HG02870 (cell line): Measurements from ENCODE around the gene NPEPL1.

ENCODE experiments used
- ATAC-seq: cut with Tn5 transposase; IDR thresholded peaks from one replicate; pipeline ENCODE4 v1.9.1; 2021; ENCODE audit warnings: mild to moderate bottlenecking, moderate library complexity; ENCODE audit not compliant: unreplicated experiment

Gene NPEPL1

DNA sequence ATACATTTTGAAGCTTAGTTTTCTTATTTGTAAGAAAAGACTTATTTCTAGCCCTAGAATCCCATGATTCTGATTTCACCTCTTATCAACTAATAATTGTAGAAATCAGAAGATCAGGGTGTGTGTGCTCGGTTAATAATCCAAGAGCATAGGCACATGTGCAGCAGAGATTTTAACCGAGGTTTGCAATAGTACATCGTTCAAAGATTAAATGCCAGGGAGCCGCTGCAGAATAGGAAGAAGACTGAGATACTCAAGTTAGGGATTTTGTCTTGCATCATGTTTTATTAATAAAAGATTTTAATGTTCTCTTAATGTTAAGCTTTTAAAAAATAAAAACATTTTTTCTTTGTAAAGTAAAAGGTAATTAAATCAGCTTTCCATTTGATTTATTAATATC is 34.6 kb upstream of the NPEPL1 start:
- ATAC-seq, result no peak

GRCh38 chr20:58658760-58659159 is 33.8 kb upstream of the NPEPL1 start:
- no peak for ATAC-seq

DNA sequence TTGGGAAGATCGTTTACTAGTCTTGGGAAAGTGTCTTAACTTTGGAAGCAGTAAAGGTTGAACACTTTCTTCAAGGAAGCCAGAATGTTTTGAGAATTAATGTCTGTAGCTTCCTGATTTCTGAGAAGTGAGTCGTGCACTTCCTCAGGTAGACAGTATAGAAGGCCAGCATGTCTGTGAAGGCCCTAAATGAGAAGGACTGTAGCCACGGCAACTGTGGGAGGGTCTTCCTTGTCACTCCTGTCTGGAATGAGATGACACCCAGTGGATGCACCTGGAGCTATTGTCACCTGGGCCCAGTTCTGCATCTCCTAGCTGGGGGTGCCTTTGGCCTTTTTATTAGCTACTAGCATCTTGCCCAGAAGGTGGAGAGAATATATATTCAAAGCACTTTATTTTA is 32.8 kb upstream of the NPEPL1 start:
- no peak for ATAC-seq

- no peak for ATAC-seq
Measured at GRCh38 chr20:58660855-58661597, 31.6 kb upstream of the NPEPL1 start.

DNA sequence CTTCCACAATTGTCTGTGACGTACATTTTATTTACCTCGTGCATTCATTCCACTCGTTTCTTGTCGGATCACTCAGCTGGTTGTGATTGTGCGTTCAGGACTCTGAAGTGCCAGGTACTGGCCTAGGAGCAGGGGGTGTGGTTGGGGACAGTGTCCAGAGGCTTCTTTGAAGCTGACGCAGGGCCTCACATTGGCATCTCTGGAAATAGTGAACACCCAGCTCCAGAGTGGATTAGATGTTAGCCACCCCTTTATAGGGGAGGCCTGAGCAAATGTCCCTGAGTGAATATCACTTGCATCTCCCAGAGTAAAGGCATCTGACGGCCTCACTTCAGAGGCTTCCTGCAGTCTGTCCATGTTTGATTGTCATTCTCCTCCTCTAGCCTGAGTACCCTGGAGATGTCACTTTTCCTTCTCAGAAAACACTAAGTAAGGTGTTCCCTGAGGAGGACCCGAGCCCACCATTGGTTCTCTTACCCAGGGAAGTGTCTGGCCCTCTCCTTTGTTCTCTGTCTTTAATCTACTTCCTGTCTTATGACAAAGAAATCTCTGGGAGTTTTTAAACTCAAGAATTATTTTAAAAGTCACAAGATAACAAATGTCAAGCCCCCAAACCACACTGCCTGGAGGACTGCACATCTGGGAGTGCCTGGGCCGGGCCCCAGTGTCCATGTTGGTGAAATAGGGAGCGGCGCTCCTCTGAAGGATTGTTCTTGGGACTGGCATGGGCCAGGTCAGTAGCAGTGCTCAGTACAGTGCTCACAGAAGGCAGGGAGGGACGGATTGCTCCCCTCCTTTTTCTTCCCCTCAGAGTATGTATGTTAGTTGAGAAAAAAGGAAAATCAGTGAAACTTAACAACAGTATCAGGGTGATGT is 30.8 kb upstream of the NPEPL1 start:
- no peak for ATAC-seq

GRCh38 chr20:58664331-58664730 is 28.3 kb upstream of the NPEPL1 start:
- no peak for ATAC-seq

GRCh38 chr20:58664883-58665282 is 27.7 kb upstream of the NPEPL1 start:
- ATAC-seq, result no peak

GRCh38 chr20:58665606-58666005 is 27.0 kb upstream of the NPEPL1 start:
- ATAC-seq, result no peak

- no peak for ATAC-seq
Measured at GRCh38 chr20:58666702-58667101, 25.9 kb upstream of the NPEPL1 start.

DNA sequence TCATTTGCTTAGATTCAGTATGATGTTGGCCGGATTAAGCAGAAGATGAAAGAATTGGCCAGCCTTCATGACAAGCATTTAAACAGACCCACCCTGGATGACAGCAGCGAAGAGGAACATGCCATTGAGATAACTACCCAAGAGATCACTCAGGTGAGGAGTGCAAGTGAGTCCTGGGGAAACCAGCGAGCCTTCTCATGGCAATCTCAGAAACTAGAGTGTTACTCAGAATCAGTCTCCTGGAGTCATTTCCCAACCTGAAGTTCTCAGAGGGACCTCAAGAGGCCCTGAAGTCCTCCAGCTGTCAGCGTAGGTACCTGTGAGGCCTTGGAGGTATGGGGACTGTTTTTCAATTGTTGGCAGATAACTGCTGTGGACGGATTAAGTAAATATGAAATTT is 24.6 kb upstream of the NPEPL1 start:
- no peak for ATAC-seq

DNA sequence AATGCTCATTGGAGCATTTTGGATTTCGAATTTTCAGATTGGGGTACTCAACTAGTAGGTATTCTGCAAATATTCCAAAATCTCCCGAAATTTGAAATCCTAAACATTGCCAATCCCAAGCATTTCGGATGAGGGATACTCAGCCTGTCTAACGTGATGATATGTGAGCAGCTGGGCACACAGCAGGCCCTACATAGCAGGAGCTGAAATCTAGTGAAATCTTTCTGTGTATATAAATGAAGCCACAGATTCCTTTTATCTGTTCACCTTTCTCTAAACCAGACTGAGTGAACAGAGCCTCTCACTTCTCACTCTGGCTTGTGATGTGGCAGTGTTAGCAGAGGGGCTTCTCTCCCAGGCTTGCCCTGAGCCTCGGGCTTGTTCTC is 23.7 kb upstream of the NPEPL1 start:
- ATAC-seq, result no peak

DNA sequence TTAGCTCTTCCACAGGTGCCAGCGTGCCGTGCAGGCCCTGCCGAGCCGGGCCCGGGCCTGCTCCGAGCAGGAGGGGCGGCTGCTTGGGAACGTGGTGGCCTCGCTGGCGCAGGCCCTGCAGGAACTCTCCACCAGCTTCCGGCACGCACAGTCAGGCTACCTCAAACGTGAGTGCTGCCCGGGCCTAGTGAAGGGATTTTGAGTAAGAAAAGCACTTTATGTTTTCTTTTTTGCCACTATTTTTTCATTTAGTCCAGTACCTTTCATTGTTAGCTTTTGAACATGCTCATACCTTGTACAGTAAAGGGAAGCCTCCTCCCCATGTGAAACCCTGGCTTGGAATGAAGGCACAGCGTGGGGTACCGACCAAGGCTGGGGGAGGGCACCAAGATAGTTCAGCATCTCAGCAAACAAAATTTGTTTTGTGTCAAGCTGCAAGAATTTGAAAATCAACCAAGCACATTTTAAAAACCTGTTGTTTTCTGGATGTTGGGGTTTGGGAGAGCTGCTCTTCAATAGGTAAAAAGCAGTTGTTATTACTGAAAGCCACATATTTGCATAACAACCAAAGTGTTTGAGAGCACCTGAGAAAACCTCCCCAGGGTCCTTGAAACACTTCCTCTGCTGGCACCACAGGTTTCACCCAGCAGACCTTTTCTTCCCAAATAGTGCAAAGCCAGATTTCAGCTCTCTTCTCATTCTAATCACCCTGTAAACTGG is 23.2 kb upstream of the NPEPL1 start:
- peak; percentile 62 for ATAC-seq

DNA sequence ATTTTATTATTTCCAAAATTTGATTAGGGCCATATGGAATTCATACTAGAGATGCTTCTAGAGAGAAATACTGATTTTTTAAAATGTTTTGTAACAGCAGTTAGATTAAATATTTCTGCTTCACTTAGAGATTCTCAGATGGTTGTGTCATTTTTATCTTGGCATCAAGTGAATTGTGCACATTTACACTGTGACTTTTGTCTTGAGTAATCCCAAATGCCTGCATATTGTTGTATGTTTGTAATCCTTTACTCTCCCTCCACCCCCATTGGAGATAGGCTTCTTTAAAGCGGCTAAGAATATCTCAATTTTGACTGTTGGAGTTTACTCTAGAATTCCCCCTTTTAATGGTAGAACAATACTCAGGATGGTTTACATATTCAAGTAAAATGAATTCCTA is 22.5 kb upstream of the NPEPL1 start:
- no peak for ATAC-seq

DNA sequence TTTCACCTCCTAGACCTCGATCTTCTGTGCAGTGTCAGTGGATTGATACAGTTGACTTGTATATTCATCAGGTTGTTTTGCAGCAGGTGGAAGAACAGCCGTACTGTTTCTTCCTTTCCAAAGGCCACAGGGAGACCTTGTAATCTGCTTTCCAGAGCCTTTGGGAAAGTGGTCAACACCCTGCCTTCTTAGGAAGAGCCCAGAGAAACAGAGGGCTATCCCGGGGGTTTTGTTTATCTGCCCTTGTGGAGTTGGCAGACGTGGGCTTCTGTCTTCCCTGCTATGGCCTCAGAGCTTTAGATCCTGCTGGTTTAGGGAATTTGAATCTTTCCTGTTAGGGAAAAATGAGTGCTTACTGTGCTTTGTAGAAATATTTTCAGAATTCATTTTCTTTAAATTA is 21.9 kb upstream of the NPEPL1 start:
- no peak for ATAC-seq

GRCh38 chr20:58673119-58673518 is 19.5 kb upstream of the NPEPL1 start:
- ATAC-seq, result no peak

DNA sequence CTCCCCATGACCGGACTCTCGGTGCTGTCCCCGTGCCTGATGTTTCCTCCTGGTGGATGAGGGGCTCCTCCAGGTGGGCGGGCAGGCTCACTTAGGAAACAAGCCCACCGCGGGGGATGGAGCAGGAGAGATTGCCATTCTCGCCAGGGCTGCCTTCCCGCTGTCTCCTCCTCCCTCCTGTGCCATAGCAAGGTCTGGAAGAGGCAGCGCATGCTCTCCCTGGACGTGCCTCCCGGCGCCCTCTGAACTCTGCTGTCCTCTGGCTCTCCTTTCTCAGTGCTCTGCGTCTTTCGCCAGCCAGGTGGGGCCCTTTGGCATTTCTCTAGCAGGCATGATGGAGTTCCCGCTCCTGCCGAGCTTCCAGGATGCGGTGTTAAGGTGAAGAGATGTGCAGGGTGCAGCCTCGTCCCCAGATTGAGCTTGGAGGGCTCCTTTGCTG is 17.4 kb upstream of the NPEPL1 start:
- ATAC-seq, result no peak

GRCh38 chr20:58675641-58676040 is 17.0 kb upstream of the NPEPL1 start:
- ATAC-seq, result no peak

- ATAC-seq, result no peak
Measured at GRCh38 chr20:58676161-58676560, 16.4 kb upstream of the NPEPL1 start.

- ATAC-seq, result no peak
Measured at GRCh38 chr20:58677079-58677604, 15.5 kb upstream of the NPEPL1 start.

GRCh38 chr20:58677808-58678207 is 14.8 kb upstream of the NPEPL1 start:
- no peak for ATAC-seq

- no peak for ATAC-seq
Measured at GRCh38 chr20:58678806-58679205, 13.8 kb upstream of the NPEPL1 start.
